Activated CD4-positive, alpha-beta T cell treated with anti-CD3 and anti-CD28 coated beads, Interleukin-2, amount 10 ng/mL, durations not matched to agents 24 days and 14 days (primary cell): Measurements from ENCODE around the gene SLC22A2. TPM values are rescaled to one million over a fixed set of nuclear protein-coding genes. Genes with fewer than 3 reads are reported as not detected.
"Not testable (repeated sequence)": the region's sequence is repeated elsewhere in the genome, so short reads cannot be mapped to it uniquely, and the experiment has no call there.

Experiments used
- DNase-seq: peaks from one replicate; pipeline ENCODE4 v3.0.0; 2022
- H3K27ac Mint-ChIP-seq: one replicate; pipeline ENCODE4 v1.8.0; 2022; ENCODE audit warnings: mild to moderate bottlenecking, mixed read lengths
- H3K27me3 Mint-ChIP-seq: one replicate; pipeline ENCODE4 v1.8.0; 2022; ENCODE audit warnings: mixed read lengths
- H3K36me3 Mint-ChIP-seq: one replicate; pipeline ENCODE4 v1.8.0; 2022; ENCODE audit warnings: low read depth, mild to moderate bottlenecking, mixed read lengths
- H3K4me1 Mint-ChIP-seq: one replicate; pipeline ENCODE4 v1.8.0; 2021; ENCODE audit warnings: mixed read lengths
- H3K4me3 Mint-ChIP-seq: one replicate; pipeline ENCODE4 v1.8.0; 2022; ENCODE audit warnings: mild to moderate bottlenecking, moderate library complexity, mixed read lengths
- H3K9me3 Mint-ChIP-seq: one replicate; pipeline ENCODE4 v1.8.0; 2021; ENCODE audit warnings: mixed read lengths
- intact Hi-C: fragments of 100-400 bp; cut with micrococcal nuclease; formaldehyde crosslinking; loops from one replicate; pipeline ENCODE4 v1.15.1; 2023
- total RNA-seq: library from RNA; stranded (reverse); gene quantifications from 2 replicates; pipeline ENCODE4 v1.2.3, GENCODE V29; 2022

SLC22A2 gene
- total RNA-seq, 1 donor from 2014 or later, result not detected

DNA sequence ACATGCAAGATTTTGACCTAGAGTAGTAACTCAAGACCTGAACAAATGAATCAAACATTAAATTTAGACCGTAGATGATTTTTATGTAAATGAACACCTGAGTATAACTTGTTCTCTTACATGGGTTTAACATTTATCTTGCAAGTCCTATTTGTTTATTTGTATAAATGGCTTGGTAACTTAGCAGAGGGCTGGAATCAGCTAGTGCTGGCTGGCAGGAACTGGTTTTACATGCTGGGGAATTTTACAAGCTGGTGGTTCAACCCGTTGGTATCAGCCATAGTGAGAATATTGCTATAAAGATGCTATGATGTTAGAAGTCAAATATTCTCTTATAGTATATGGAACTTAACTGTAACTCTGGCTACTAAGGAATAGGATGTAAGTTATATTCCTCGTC, 8.9 kb downstream of the SLC22A2 start:
- DNase-seq, result no peak
- no peak overlapping the region for H3K4me3 Mint-ChIP-seq
- H3K36me3 Mint-ChIP-seq, result no peaks in the 10 kb centered on the region
- H3K4me1 Mint-ChIP-seq, result peaks cover 2% of the 10 kb centered on the region
- H3K27me3 Mint-ChIP-seq, result peaks cover 7% of the 10 kb centered on the region
- no peak overlapping the region for H3K27ac Mint-ChIP-seq
- intact Hi-C loops, result no loop called here
- no peaks in the 10 kb centered on the region for H3K9me3 Mint-ChIP-seq

DNA sequence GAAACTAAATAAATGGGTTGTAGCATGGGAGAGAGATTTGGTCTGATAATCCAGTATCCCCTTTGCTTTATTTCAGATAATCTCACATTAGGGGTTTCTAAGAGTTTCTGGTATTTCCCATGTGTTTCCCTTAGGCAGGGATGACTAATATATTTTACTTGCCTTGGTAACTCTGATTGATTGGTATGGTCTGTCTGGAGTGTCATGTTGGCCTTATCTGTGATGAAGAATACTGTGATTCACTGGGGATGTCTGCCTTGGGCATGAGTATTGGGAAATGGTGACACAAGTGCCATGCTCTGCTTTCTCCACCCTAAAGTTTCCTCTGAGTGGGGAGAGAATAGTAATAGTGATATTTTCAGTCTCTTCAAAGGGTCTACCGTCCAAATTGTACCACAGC, 10.1 kb downstream of the SLC22A2 start:
- H3K4me1 Mint-ChIP-seq, result peaks cover 2% of the 10 kb centered on the region
- no peak for DNase-seq
- no peaks in the 10 kb centered on the region for H3K36me3 Mint-ChIP-seq
- no peaks in the 10 kb centered on the region for H3K9me3 Mint-ChIP-seq
- H3K27ac Mint-ChIP-seq, result no peak overlapping the region
- H3K27me3 Mint-ChIP-seq, result peaks cover 5% of the 10 kb centered on the region
- intact Hi-C loops, result no loop called here
- no peak overlapping the region for H3K4me3 Mint-ChIP-seq

DNA sequence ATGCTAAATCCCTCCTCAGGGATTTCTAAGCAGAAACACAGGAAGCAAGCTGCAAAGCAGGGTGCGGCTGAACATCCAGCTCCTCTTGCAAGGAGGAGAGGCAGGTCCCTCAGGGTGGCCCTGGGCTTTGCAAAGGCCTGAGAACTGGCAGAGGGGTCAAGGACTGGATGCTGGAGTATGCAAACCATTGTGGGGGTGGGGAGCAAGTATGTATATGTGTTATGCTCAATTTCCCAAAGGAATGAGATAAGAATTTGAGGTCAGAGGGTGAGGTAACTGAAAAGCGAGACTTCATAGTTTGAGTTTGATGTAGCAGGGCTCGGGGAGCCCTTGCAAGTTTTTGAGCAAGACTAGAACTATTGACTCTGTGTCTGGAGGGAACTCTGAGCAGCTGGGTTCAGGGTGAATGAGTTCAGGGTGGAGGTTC, 11.2 kb downstream of the SLC22A2 start:
- intact Hi-C loops, result no loop called here
- peaks cover 2% of the 10 kb centered on the region for H3K4me1 Mint-ChIP-seq
- H3K27ac Mint-ChIP-seq, result no peak overlapping the region
- DNase-seq, result no peak
- peaks cover 5% of the 10 kb centered on the region for H3K27me3 Mint-ChIP-seq
- H3K9me3 Mint-ChIP-seq, result no peaks in the 10 kb centered on the region
- no peaks in the 10 kb centered on the region for H3K36me3 Mint-ChIP-seq
- H3K4me3 Mint-ChIP-seq, result no peak overlapping the region

DNA sequence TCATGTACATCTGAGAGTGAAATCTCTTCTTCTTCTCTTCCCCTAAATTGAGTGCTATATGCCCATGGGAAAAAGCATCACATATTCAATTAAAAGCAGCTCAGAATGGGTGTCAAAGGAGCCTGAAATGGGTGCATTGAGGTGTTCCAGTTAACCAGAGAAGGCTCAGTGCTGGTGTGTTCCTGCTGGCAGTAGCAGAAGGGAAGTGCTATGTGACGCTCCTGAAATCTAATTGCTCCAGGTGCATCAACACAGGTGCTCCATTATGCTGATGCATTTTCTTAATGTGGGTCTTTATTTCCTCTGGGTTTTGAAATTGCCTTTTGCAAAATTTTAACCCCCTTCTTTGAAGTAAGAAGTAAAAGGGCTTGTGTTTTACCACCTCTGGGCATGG, 17.9 kb downstream of the SLC22A2 start:
- Mint-ChIP-seq H3K27me3 (no peaks in the 10 kb centered on the region), H3K9me3 (peaks cover 6% of the 10 kb centered on the region), H3K36me3 (no peaks in the 10 kb centered on the region), H3K27ac (no peak overlapping the region), H3K4me3 (no peak overlapping the region), H3K4me1 (no peaks in the 10 kb centered on the region)
- intact Hi-C loops, result no loop called here
- no peak for DNase-seq

DNA sequence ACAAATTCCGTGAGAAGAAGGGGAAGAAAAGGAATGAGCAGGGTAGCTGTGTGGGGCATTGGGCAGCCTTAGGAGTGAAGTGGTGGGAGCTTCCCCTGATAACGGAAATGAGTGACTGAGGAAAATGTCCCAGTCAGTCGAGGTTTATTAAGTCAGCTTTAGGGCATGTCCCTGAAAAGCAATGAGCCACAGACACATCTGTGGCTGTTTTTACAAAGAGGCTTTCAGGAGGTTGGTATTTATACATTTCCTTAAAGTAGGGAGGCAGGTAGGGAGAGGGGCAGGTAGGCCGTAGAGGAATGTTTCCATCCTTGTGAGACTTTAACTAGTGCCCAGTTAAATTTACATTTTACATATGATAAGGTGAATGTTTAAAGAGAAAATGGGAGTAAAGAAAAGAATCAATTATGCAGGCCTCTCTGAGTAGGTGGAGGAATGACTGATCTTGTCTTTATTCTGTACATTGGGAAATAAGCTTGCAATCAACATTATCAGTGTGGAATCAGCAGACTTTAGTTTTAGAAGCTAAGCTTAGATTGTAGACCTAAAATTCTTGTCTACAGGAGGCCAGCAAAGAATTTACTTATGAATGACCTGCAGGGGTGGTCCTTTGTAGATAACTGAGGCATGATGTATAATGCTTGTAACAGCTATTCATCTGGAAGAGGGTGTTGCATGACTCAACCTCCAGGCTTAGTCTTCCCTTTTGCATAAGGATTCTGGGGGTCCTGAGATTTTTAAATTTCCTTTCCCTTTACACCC, 18.5 kb downstream of the SLC22A2 start:
- intact Hi-C loops, result no loop called here
- Mint-ChIP-seq H3K4me3 (no peak overlapping the region), H3K27me3 (no peaks in the 10 kb centered on the region), H3K27ac (no peak overlapping the region), H3K4me1 (no peaks in the 10 kb centered on the region), H3K9me3 (peaks cover 6% of the 10 kb centered on the region), H3K36me3 (no peaks in the 10 kb centered on the region)
- DNase-seq, result no peak

DNA sequence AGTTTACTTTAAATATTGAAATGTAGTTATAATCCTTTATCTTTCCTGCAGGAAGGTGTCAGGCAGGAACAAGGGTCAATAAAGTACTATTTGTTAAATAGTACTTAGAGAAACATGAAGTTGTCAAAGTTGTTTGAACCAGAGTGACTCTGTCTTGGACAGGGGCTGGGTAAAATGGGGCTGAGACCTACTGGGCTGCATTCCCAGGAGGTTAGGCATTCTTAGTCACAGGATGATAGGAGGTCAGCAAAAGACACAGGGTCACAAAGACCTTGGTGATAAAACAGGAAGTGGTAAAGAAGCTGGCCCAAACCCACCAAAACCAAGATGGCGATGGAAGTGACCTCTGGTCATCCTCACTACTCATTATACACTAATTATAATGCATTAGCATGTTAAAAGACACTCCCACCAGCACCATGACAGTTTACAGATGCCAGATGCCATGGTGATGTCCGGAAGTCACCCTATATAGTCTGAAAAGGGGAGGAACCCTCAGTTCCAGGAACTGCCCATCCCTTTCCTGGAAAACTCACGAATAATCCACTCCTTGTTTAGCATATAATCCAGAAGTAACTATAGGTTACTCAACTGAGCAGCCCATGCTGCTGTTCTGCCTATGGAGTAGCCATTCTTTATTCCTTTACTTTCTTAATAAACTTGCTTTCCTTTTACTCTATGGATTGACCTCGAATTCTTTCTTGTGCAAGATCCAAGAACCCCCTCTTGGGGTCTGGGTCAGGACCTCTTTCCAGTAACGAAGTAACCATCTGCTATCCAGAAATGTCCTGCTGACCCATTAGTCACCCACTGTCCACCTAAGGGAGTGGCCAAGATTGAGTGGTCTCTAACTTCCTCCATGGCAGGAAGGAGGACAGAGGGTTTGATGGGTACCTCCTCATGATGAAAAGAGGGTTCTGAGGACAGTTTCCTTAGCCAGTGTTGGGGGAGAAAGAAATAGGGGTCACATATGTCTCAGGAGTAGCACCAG, 19.6 kb downstream of the SLC22A2 start:
- Mint-ChIP-seq H3K4me3 (no peak overlapping the region), H3K27me3 (no peaks in the 10 kb centered on the region), H3K4me1 (no peaks in the 10 kb centered on the region), H3K36me3 (no peaks in the 10 kb centered on the region), H3K27ac (no peak overlapping the region), H3K9me3 (peaks cover 6% of the 10 kb centered on the region)
- no peak for DNase-seq
- intact Hi-C loops, result no loop called here

DNA sequence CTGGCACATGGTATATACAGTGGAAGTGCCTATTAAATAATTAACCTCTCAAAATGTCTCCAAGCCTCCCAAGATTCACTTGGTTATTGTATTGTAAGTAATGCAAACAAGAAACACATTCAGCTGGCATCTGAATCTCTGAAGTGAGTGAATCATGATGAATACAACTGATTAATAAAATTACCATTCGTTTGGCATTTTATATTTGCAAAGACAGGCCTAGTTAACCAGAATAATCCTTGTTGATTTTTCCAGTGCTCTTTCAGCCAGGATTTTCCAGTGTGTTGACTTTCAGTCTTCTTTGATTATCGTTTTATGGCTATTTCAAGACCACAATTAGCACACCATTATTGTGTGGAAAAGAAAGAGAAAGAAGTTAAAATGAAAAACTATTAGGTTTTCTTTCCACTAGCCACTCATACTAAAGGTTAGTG, 20.3 kb downstream of the SLC22A2 start:
- intact Hi-C loops, result no loop called here
- Mint-ChIP-seq H3K4me3 (no peak overlapping the region), H3K9me3 (peaks cover 6% of the 10 kb centered on the region), H3K27ac (no peak overlapping the region), H3K36me3 (no peaks in the 10 kb centered on the region), H3K27me3 (no peaks in the 10 kb centered on the region), H3K4me1 (no peaks in the 10 kb centered on the region)
- DNase-seq, result no peak

DNA sequence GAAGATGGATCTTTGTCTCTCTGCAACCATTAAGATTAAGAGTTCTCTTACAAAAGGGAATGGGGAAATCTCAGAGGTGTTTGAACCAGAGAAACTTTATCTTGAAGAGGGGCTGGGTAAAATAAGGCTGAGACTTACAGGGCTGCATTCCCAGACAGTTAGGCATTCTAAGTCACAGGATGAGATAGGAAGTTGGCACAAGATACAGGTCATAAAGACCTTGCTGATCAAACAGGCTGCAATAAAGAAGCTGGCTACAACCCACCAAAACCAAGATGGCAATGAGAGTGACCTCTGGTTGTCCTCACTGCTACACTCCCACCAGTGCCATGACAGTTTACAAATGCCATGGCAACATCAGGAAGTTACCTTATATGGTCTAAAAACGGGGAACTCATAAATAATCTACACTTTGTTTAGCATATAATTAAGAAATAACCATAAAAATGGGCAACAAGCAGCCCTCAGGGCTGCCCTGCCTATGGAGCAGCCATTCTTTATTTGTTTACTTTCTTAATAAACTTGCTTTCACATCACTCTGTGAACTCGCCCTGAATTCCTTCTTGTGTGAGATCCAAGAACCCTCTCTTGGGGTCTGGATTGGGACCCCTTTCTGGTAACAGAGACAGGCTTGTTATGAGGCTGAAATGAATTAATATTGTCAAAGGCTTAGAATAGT, 20.9 kb downstream of the SLC22A2 start:
- H3K36me3 Mint-ChIP-seq, DNase-seq, H3K4me1 Mint-ChIP-seq, H3K27ac Mint-ChIP-seq, H3K27me3 Mint-ChIP-seq, H3K9me3 Mint-ChIP-seq, intact Hi-C loops, H3K4me3 Mint-ChIP-seq: not testable (repeated sequence)

DNA sequence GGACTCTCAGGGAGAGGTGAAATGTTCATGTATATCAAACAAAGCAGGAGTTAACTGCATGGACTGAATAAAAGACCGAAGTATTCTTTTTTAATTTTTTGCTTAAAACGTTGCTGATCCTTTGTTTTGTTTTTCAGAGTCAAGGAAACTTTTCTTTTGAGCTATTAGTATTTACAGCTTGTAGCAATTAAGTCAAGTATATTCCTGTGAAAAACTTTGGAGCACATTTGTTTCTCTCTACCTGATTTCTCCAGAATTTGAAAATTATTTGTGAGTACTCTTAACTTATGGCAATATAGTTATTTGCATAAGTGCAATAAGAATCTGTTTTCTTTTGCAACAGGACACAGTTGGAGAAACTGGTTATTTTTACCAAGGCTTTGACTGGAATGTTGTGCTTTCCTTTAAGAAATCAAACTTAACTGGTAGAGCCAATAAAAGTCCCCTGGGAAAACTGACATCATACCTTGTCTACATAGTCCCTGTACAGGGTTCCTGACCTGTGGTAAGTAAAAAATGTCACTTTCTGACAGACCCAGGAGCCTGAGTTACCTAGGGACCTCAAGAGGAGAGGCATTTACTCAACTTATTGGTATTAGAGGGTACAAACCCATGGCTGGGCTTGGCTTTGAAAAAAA, 22.3 kb downstream of the SLC22A2 start:
- intact Hi-C loops, result not testable (repeated sequence)

DNA sequence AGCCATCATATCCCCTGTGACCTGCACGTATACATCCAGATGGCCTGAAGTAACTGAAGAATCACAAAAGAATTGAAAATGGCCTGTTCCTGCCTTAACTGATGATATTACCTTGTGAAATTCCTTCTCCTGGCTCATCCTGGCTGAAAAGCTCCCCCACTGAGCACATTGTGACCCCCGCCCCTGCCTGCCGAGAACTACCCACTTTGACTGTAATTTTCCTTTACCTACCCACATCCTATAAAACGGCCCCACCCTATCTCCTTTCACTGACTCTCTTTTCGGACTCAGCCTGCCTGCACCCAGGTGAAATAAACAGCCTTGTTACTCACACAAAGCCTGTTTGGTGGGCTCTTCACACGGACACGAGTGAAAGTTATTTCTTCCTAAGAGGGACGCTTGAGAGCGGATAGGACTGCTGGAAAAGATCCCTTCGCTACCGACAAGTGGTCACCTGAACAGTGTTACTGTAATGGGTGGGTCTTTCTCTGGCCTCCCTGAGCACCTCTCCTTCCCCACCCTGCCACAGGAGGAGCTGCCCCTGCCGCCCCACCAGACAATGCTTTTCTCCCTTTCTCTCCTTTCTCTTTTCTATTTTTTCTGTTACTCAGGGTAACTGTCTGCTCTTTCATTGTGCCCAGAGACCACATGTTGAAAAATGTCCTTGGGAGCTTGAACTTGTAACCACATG, 24.5 kb downstream of the SLC22A2 start:
- H3K27ac Mint-ChIP-seq, H3K4me3 Mint-ChIP-seq, intact Hi-C loops, H3K36me3 Mint-ChIP-seq, H3K27me3 Mint-ChIP-seq, H3K9me3 Mint-ChIP-seq, DNase-seq, H3K4me1 Mint-ChIP-seq: not testable (repeated sequence)

More for the DNA sequence above, 22.3 kb downstream of the SLC22A2 start:
- not testable (repeated sequence) for H3K4me3 Mint-ChIP-seq, H3K36me3 Mint-ChIP-seq, H3K4me1 Mint-ChIP-seq, DNase-seq, H3K27me3 Mint-ChIP-seq, H3K9me3 Mint-ChIP-seq, H3K27ac Mint-ChIP-seq

DNA sequence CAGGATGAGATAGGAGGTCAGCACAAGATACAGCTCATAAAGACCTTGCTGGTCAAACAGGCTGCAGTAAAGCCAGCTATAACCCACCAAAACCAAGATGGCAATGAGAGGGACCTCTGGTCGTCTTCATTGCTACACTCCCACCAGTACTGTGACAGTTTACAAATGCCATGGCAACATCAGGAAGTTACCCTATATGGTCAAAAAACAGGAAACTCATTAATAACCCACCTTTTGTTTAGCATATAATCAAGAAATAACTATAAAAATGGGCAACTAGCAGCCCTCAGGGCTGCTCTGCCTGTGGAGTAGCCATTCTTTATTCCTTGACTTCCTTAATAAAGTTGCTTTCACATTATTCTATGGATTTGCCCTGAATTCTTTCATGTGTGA, 30.9 kb downstream of the SLC22A2 start:
- Mint-ChIP-seq H3K27me3 (no peaks in the 10 kb centered on the region), H3K36me3 (no peaks in the 10 kb centered on the region), H3K9me3 (peaks cover 10% of the 10 kb centered on the region), H3K27ac (no peak overlapping the region), H3K4me1 (no peaks in the 10 kb centered on the region), H3K4me3 (no peak overlapping the region)
- DNase-seq, result no peak
- intact Hi-C loops, result no loop called here

DNA sequence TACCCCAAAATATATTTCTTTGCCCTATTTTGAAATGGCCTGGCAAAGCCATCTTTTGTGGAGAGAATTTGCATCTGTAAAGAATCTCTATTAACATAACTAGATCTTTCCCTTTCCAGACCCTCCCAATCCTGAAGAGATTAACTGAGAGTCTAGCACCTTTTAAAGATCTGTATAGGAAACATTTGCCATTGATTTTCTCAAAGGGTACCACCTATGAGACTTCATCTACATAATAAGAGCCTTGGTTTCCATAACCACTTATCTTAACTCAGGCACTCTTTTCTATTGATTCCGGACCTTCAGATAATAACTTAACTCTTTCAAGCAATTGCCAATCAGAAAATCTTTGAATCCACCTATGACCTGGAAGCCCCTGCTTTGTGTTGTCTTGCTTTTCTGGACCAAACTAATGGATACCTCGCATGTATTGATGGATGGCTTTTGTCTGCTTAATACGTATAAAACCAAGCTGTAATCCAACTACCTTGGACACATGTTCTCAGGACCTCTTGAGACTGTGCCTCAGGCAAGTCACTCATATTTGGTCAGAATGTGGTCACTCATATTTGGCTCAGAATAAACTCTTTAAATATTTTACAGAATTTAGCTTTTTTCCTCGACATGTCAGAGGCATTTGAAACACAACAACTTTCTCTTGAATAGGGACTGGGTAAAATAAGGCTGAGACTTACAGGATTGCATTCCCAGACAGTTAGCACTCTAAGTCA, 31.4 kb downstream of the SLC22A2 start:
- Mint-ChIP-seq H3K9me3 (peaks cover 10% of the 10 kb centered on the region), H3K36me3 (no peaks in the 10 kb centered on the region), H3K27me3 (no peaks in the 10 kb centered on the region), H3K4me1 (no peaks in the 10 kb centered on the region), H3K4me3 (no peak overlapping the region), H3K27ac (no peak overlapping the region)
- intact Hi-C loops, result no loop called here
- DNase-seq, result no peak
